GM10248 (cell line): Measurements from ENCODE around the gene SLX9.

Source experiments
- CTCF ChIA-PET: fragments of 300-600 bp; sonication (Branson Sonifier 250); formaldehyde crosslinking; extraction: SDS; loops from one replicate; lab custom pipeline; 2021; ENCODE audit warnings: antibody characterized with exemption; lab: Yijun Ruan, JAX
- POLR2A ChIA-PET: fragments of 350-650 bp; sonication (Branson Sonifier 250); formaldehyde crosslinking; extraction: SDS; loops from one replicate; lab custom pipeline; 2020; ENCODE audit warnings: antibody characterized with exemption; lab: Yijun Ruan, JAX
- DNase-seq: peaks from one replicate; pipeline ENCODE4 v3.0.0; 2012; ENCODE audit errors: extremely low spot score
- CTCF ChIP-seq: IDR thresholded peaks from 2 replicates; pipeline ENCODE4 v1.5.1; 2012; ENCODE audit warnings: mild to moderate bottlenecking, low read depth; ENCODE audit errors: extremely low read depth, missing control alignments, control extremely low read depth

SLX9 gene

GRCh38 chr21:44949779-44950198, 10.0 kb downstream of the SLX9 start:
- DNase-seq, result peak; percentile 90
- ChIA-PET CTCF (interaction anchor here (0.7 to 15.6 kb wide), 40 partner anchors 9 to 932 kb away, joined by 3 to 313 read pairs (median 4); partner anchors contain the start of genes ADARB1, PTTG1IP and SLX9), POLR2A (no interaction called here)
- TF ChIP-seq CTCF, result peak; percentile 97

- no peak for DNase-seq
- ChIA-PET POLR2A (no interaction called here), CTCF (interaction anchor here (0.7 to 15.6 kb wide), 39 partner anchors 8 to 932 kb away, joined by 3 to 313 read pairs (median 4); partner anchors contain the start of genes ADARB1, PTTG1IP and SLX9)
- TF ChIP-seq CTCF, result no peak
These were observed 10.5 kb downstream of the SLX9 start for GRCh38 chr21:44950351-44950750.

GRCh38 chr21:44951186-44951915, 11.5 kb downstream of the SLX9 start:
- no peak for TF ChIP-seq CTCF
- CTCF ChIA-PET, result interaction anchor here (1.0 to 15.6 kb wide), 4 partner anchors 10 to 188 kb away, joined by 3 to 313 read pairs (median 112); partner anchors contain the start of gene SLX9
- no peak for DNase-seq
- POLR2A ChIA-PET, result no interaction called here

GRCh38 chr21:44952116-44952928, 12.5 kb downstream of the SLX9 start:
- ChIA-PET POLR2A (interaction anchor here (0.5 kb wide), 1 partner anchor 20 kb away, joined by 4 read pairs; no protein-coding TSS in a partner anchor), CTCF (interaction anchor here (1.0 to 15.6 kb wide), 4 partner anchors 11 to 187 kb away, joined by 3 to 313 read pairs (median 103); no protein-coding TSS in a partner anchor)
- no peak for DNase-seq
- TF ChIP-seq CTCF, result no peak

- TF ChIP-seq CTCF, result no peak
- DNase-seq, result no peak
- ChIA-PET CTCF (interaction anchor here (1.2 to 15.6 kb wide), 4 partner anchors 10 to 186 kb away, joined by 3 to 313 read pairs (median 103); no protein-coding TSS in a partner anchor), POLR2A (interaction anchor here (0.5 kb wide), 1 partner anchor 21 kb away, joined by 4 read pairs; no protein-coding TSS in a partner anchor)
These were observed 13.2 kb downstream of the SLX9 start for GRCh38 chr21:44952929-44953627.
